SU-DHL-6 (cell line): ENCODE data around the gene MTFR1L.

Source experiments
- H2AFZ ChIP-seq: fragments of 200-600 bp; sonication (generic); 2 replicates; pipeline ENCODE4 v1.6.1; 2014; ENCODE audit warnings: low read depth, mild to moderate bottlenecking, moderate library complexity, mixed read lengths, antibody characterized with exemption, low read length; ENCODE audit not compliant: severe bottlenecking
- H3F3A ChIP-seq: fragments of 200-600 bp; shearing (Covaris generic); 2 replicates; pipeline ENCODE4 v1.6.0; 2016; ENCODE audit warnings: antibody characterized with exemption, mild to moderate bottlenecking; ENCODE audit not compliant: insufficient read depth
- H3K27ac ChIP-seq: fragments of 200-600 bp; sonication (generic); 2 replicates; pipeline ENCODE4 v1.5.1; 2016; ENCODE audit warnings: low read depth, mild to moderate bottlenecking, low read length, moderate library complexity, mixed read lengths
- H3K27me3 ChIP-seq: fragments of 200-600 bp; sonication (generic), shearing (Covaris generic); 2 replicates; pipeline ENCODE4 v1.6.0; 2014; ENCODE audit warnings: mild to moderate bottlenecking, low read length
- H3K36me3 ChIP-seq: fragments of 200-600 bp; sonication (generic); 2 replicates; pipeline ENCODE4 v1.6.1; 2014; ENCODE audit warnings: mild to moderate bottlenecking, low read length, mixed read lengths
- H3K4me2 ChIP-seq: fragments of 300-600, 200-600 bp; shearing (Covaris generic), sonication (generic); 2 replicates; pipeline ENCODE4 v1.6.0; 2014; ENCODE audit warnings: low read length, low read depth, mild to moderate bottlenecking; ENCODE audit not compliant: poor library complexity, severe bottlenecking
- H3K4me3 ChIP-seq: fragments of 200-600 bp; sonication (generic); 2 replicates; pipeline ENCODE4 v1.5.1; 2014; ENCODE audit warnings: antibody characterized with exemption, low read length, mild to moderate bottlenecking, mixed read lengths; ENCODE audit not compliant: insufficient read depth, poor library complexity, severe bottlenecking
- H3K79me2 ChIP-seq: fragments of 200-600 bp; sonication (generic); 2 replicates; pipeline ENCODE4 v1.6.1; 2014; ENCODE audit warnings: mild to moderate bottlenecking, low read length, moderate library complexity; ENCODE audit not compliant: insufficient read depth
- H3K9ac ChIP-seq: fragments of 200-600 bp; sonication (generic); 2 replicates; pipeline ENCODE4 v1.7.0; 2014; ENCODE audit warnings: mild to moderate bottlenecking, low read length
- H3K9me2 ChIP-seq: fragments of 200-600 bp; sonication (generic); replicated peaks from 2 replicates; pipeline ENCODE4 v1.6.1; 2014; ENCODE audit warnings: low read length; ENCODE audit not compliant: insufficient read depth
- H3K9me3 ChIP-seq: fragments of 200-600 bp; sonication (generic); 2 replicates; pipeline ENCODE4 v1.6.1; 2014; ENCODE audit warnings: low read length, mixed read lengths; ENCODE audit not compliant: insufficient read depth
- H4K20me1 ChIP-seq: fragments of 200-600 bp; sonication (generic); 2 replicates; pipeline ENCODE4 v1.6.1; 2014; ENCODE audit warnings: low read depth, mild to moderate bottlenecking, antibody characterized with exemption, low read length, moderate library complexity, mixed read lengths
- EZH2phosphoT487 ChIP-seq: fragments of 200-600 bp; sonication (generic), shearing (Covaris generic); conservative IDR thresholded peaks from 2 replicates; pipeline ENCODE4 v1.6.1; 2018; ENCODE audit warnings: mild to moderate bottlenecking, antibody characterized with exemption, low read length, moderate library complexity, mixed read lengths
- TF ChIP-seq, protein P1 (sequence below): fragments of 200-600 bp; sonication (generic); IDR thresholded peaks from one replicate; pipeline ENCODE4 v1.5.1; 2017; ENCODE audit warnings: antibody characterized with exemption, mild to moderate bottlenecking, low read length, moderate library complexity; ENCODE audit not compliant: insufficient read depth, poor library complexity, severe bottlenecking

MTFR1L gene

GRCh38 chr1:25874635-25875153 lies 54.9 kb downstream of the MTFR1L start:
- H3K9me2 ChIP-seq = no peaks in the 10 kb centered on the region
- no peaks in the 10 kb centered on the region for H4K20me1 ChIP-seq
- no peak for TF ChIP-seq EZH2phosphoT487
- TF ChIP-seq, protein P1, sequence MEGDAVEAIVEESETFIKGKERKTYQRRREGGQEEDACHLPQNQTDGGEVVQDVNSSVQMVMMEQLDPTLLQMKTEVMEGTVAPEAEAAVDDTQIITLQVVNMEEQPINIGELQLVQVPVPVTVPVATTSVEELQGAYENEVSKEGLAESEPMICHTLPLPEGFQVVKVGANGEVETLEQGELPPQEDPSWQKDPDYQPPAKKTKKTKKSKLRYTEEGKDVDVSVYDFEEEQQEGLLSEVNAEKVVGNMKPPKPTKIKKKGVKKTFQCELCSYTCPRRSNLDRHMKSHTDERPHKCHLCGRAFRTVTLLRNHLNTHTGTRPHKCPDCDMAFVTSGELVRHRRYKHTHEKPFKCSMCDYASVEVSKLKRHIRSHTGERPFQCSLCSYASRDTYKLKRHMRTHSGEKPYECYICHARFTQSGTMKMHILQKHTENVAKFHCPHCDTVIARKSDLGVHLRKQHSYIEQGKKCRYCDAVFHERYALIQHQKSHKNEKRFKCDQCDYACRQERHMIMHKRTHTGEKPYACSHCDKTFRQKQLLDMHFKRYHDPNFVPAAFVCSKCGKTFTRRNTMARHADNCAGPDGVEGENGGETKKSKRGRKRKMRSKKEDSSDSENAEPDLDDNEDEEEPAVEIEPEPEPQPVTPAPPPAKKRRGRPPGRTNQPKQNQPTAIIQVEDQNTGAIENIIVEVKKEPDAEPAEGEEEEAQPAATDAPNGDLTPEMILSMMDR = no peak
- H3K36me3 ChIP-seq = no peaks in the 10 kb centered on the region
- no peaks in the 10 kb centered on the region for H3F3A ChIP-seq
- peak overlapping the region; percentile 55 for H3K4me3 ChIP-seq
- H3K79me2 ChIP-seq = no peaks in the 10 kb centered on the region
- H3K4me2 ChIP-seq = peak overlapping the region; percentile 67
- H3K9me3 ChIP-seq = no peaks in the 10 kb centered on the region
- H3K9ac ChIP-seq = peak overlapping the region; percentile 52
- H2AFZ ChIP-seq = peak overlapping the region; percentile 71
- no peak overlapping the region for H3K27ac ChIP-seq
- no peaks in the 10 kb centered on the region for H3K27me3 ChIP-seq

DNA sequence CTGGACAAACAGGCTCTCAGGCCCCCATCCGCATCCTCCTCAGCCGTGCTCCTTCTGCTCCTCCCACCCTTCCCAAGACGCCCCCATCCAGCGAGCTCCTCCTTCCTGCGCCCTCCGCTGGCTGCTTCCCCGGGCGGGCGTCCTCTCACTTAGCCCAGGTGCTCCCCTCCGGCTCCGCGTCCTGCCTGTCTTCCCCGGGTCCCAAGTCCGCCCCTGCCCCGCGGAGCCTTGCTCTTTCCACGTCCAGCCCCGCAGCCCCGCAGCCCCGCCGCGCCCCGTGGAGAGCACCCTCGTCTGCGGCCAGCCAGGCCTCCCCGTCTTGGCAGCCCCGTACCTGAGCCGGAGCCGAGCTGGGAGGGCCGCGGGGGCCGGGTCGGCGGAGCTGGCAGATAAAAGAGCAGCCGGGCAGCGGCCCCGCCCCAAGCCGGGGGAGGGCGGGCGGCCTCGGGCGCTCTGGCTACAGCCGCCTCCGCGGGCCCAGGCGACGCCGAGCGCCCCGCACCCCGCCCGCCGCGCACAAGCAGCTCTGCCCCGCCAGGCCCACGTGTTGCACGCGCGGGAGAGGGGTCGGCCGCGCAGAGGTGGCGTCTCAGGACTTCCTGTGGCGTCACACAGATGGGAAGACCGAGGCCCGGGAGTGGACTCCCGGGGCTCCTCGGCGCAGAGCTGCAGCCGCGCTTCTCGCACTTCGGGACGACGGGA lies 55.6 kb downstream of the MTFR1L start, which contains the start of gene PAQR7:
PAQR7 (minus strand) TSS at position 555 of the 702 bp plus-strand sequence. CDS start 11,869 bp downstream, outside the sequence.
- H2AFZ ChIP-seq = peak within 1 kb of the TSS; percentile 71

DNA sequence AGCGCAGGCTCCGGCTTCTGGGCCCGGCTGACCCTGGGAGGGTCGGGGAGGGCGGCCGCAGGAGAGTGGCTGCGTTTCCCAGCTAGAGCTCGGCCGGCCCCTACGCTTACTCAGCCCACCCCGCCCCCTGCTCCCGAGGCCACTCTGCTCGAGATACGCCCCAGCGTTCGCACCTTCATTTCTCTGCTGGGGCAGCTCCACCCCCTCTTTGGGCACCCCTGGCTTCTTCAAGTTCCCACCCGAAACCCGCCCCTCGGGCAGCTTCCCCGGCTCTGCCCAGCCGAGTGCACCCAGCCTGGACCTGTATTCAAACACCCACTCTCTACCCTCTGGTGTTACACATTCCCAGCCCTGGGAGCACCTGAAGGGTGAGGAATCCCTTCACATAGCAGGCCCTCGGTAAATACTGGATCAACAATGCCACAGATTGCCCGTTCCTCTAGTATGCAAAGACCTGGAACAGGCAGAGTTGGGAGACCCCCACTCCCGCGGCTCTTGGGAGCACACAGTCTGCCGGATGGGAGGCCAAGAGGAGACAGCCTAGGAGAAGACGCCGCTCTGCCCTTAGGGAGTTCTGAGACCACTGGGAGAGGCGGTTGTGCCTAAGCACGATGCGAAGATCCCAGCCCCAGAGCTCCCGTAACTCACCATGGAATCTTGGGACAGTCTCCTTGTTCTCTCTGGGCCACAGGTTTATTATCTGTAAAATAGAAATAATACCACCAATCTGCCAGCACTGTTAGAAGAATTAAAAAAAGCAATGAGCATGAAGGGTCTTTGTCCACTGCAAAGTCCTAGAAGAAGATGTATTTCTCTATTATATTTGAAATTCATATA lies 56.3 kb downstream of the MTFR1L start:
- no peaks in the 10 kb centered on the region for H3K9me2 ChIP-seq
- no peaks in the 10 kb centered on the region for H3K27me3 ChIP-seq
- H3K9me3 ChIP-seq = no peaks in the 10 kb centered on the region
- TF ChIP-seq, protein P1 = no peak
- peak overlapping the region; percentile 71 for H2AFZ ChIP-seq
- H3F3A ChIP-seq = no peaks in the 10 kb centered on the region
- no peak overlapping the region for H3K27ac ChIP-seq
- peak overlapping the region; percentile 67 for H3K4me2 ChIP-seq
- H4K20me1 ChIP-seq = no peaks in the 10 kb centered on the region
- no peaks in the 10 kb centered on the region for H3K79me2 ChIP-seq
- peak overlapping the region; percentile 52 for H3K9ac ChIP-seq
- peak overlapping the region; percentile 55 for H3K4me3 ChIP-seq
- no peaks in the 10 kb centered on the region for H3K36me3 ChIP-seq

More for the DNA sequence above, 55.6 kb downstream of the MTFR1L start, which contains the start of gene PAQR7:
- no peaks in the 10 kb centered on the region for H3F3A ChIP-seq
- peak within 1 kb of the TSS; percentile 52 for H3K9ac ChIP-seq
- no peaks in the 10 kb centered on the region for H3K9me2 ChIP-seq
- peak within 1 kb of the TSS; percentile 55 for H3K4me3 ChIP-seq
- no peaks in the 10 kb centered on the region for H4K20me1 ChIP-seq
- TF ChIP-seq EZH2phosphoT487 = no peak
- TF ChIP-seq, protein P1 = no peak
- H3K27me3 ChIP-seq = no peaks in the 10 kb centered on the region
- peak within 1 kb of the TSS; percentile 67 for H3K4me2 ChIP-seq
- no peak within 1 kb of the TSS for H3K27ac ChIP-seq
- no peaks in the 10 kb centered on the region for H3K9me3 ChIP-seq
- H3K79me2 ChIP-seq = no peaks in the 10 kb centered on the region
- no peaks in the 10 kb centered on the region for H3K36me3 ChIP-seq
